ENCODE results near the gene HNRNPM. TPM values are rescaled to one million over a fixed set of nuclear protein-coding genes. Genes with fewer than 3 reads are reported as not detected.
A peak's percentile ranks its signal among the peaks of the same experiment; 100 is the strongest.

The HNRNPM gene
- 100 to 1,000 TPM; 144 to 217 (median 194) TPM for total RNA-seq (2021; fragmentation: NEBNext Ultra II Directional; extraction: Animal tissue kit (Norgen Biotek cat#: 25700))
- long read RNA-seq, transcript HNRNPM-216 (1 exons, 1,809 nt) = major isoform, 5 of 157 reads
- long read RNA-seq, partial matches to known transcripts = 56 of 157 reads
- long read RNA-seq, other reads (novel, unspliced or antisense) = 92 of 157 reads

- peaks cover 21% of the 10 kb centered on the region for H3K36me3 Mint-ChIP-seq (ENCODE audit: low read depth)
- peaks cover 41% of the 10 kb centered on the region for H3K4me1 Mint-ChIP-seq (ENCODE audit: low read depth)
- TF ChIP-seq, protein P1, sequence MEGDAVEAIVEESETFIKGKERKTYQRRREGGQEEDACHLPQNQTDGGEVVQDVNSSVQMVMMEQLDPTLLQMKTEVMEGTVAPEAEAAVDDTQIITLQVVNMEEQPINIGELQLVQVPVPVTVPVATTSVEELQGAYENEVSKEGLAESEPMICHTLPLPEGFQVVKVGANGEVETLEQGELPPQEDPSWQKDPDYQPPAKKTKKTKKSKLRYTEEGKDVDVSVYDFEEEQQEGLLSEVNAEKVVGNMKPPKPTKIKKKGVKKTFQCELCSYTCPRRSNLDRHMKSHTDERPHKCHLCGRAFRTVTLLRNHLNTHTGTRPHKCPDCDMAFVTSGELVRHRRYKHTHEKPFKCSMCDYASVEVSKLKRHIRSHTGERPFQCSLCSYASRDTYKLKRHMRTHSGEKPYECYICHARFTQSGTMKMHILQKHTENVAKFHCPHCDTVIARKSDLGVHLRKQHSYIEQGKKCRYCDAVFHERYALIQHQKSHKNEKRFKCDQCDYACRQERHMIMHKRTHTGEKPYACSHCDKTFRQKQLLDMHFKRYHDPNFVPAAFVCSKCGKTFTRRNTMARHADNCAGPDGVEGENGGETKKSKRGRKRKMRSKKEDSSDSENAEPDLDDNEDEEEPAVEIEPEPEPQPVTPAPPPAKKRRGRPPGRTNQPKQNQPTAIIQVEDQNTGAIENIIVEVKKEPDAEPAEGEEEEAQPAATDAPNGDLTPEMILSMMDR (IDR thresholded peaks at IDR 0.05) = no peak
- peak within 1 kb of the TSS; percentile 91 for H3K27ac Mint-ChIP-seq
- H3K4me3 Mint-ChIP-seq = peak within 1 kb of the TSS; percentile 96
- DNase-seq = peak; percentile 98
- H3K9me3 Mint-ChIP-seq = no peaks in the 10 kb centered on the region
- H3K27me3 Mint-ChIP-seq (ENCODE audit: insufficient read depth) = no peaks in the 10 kb centered on the region; the same call in 1 of the 2 replicates
Measured at GRCh38 chr19:8444677-8445487, at the start of gene HNRNPM. TSS of gene HNRNPM (plus strand) at chr19:8444975. CDS start at chr19:8444999, 24 bp downstream.

DNA sequence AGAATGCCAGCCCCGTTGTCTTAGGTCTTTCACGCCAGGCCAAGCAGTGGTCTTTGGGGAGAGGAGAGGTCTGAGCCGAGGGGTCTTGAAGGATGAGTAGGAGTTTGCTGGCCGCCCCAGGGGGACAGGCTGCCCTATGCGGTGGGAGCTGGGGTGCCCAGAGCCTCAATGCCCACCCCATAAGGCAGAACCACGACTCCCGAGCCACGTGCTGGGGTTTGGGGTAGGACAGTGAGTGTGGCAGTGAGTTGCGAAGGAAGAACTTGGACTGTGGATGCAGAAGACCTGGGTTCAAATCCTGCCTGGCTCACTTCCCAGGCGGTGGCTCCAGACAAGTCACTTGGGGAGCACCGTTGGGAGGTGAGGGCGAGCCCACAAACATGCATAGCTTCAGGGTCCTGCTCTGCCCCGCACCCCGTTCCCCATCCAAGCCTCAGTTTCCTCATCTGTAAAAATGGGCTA, 49.1 kb upstream of the HNRNPM start:
- no peak overlapping the region for H3K27ac Mint-ChIP-seq
- TF ChIP-seq, protein P1 (IDR thresholded peaks at IDR 0.05) = no peak
- H3K4me1 Mint-ChIP-seq (ENCODE audit: low read depth) = peaks cover 38% of the 10 kb centered on the region
- H3K36me3 Mint-ChIP-seq (ENCODE audit: low read depth) = no peaks in the 10 kb centered on the region; the same call in 1 of the 2 replicates
- peaks cover 4% of the 10 kb centered on the region; the same call in 1 of the 2 replicates for H3K27me3 Mint-ChIP-seq (ENCODE audit: insufficient read depth)
- no peaks in the 10 kb centered on the region for H3K9me3 Mint-ChIP-seq
- H3K4me3 Mint-ChIP-seq = no peak overlapping the region
- DNase-seq = no peak

DNA sequence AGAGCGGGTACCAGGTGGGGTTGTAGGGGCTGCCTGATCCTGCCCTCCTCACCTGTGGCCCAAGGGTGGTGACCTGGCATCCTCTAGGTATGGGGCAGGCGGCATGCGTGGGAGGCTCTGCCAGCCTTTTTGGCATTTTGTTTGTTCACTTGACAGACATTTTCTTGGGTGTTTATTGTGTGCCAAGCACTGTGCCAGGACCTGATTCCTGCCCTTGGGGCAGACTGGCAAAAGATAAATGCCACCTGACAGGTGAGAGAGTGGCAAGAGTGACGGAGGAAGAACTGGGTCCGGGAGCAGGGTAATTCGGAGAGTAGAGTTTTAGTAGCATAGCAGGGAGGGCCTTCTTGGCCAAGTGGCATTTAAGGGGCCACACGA, 48.6 kb upstream of the HNRNPM start:
- Mint-ChIP-seq H3K27ac (no peak overlapping the region), H3K9me3 (no peaks in the 10 kb centered on the region), H3K4me1 (ENCODE audit: low read depth) (peaks cover 38% of the 10 kb centered on the region), H3K27me3 (ENCODE audit: insufficient read depth) (peaks cover 4% of the 10 kb centered on the region; the same call in 1 of the 2 replicates), H3K36me3 (ENCODE audit: low read depth) (no peaks in the 10 kb centered on the region; the same call in 1 of the 2 replicates), H3K4me3 (no peak overlapping the region)
- no peak for DNase-seq
- TF ChIP-seq, protein P1 (IDR thresholded peaks at IDR 0.05) = no peak

DNA sequence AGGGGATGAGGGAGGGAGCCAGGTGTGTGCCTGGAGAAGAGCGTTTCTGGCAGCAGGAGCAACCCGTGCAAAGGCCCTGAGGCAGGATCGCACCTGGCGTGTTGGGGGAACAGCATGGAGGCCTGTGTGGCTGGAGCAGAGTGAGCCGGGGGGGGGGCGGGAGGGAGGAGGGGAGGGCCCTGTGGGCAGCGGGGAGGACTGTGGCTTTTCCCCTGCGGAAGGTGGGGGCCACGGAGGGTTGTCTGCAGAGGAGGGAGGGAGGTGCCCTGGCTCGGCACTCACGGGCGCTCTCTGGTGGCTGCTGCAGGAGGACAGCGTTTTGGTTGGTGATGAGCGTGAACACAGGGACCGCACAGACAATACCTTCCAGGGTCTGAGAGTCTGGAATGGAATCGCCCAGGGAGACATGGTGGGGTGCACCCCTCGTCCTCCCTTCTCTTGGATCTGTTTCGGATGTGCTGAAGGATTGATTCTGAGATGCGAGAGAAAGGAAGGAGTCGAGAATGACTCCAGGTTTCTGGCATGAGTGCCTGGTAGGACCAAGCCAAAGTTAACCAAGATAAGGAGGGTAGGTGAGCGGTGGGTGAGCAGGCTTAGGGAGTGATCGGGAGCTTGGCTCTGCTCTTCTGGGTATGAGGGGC, 48.1 kb upstream of the HNRNPM start:
- H3K36me3 Mint-ChIP-seq (ENCODE audit: low read depth) = no peaks in the 10 kb centered on the region; the same call in 1 of the 2 replicates
- H3K9me3 Mint-ChIP-seq = no peaks in the 10 kb centered on the region
- H3K27ac Mint-ChIP-seq = no peak overlapping the region
- H3K4me3 Mint-ChIP-seq = no peak overlapping the region; the same call in 1 of the 2 replicates
- peak; percentile 30 for DNase-seq
- peaks cover 4% of the 10 kb centered on the region; the same call in 1 of the 2 replicates for H3K27me3 Mint-ChIP-seq (ENCODE audit: insufficient read depth)
- TF ChIP-seq, protein P1 (IDR thresholded peaks at IDR 0.05) = peak; percentile 76
- peaks cover 38% of the 10 kb centered on the region for H3K4me1 Mint-ChIP-seq (ENCODE audit: low read depth)

GRCh38 chr19:8397271-8397670, 47.5 kb upstream of the HNRNPM start:
- Mint-ChIP-seq H3K27me3 (ENCODE audit: insufficient read depth) (peaks cover 4% of the 10 kb centered on the region), H3K36me3 (ENCODE audit: low read depth) (no peaks in the 10 kb centered on the region; the same call in 1 of the 2 replicates), H3K9me3 (no peaks in the 10 kb centered on the region), H3K4me1 (ENCODE audit: low read depth) (peaks cover 38% of the 10 kb centered on the region), H3K27ac (peak overlapping the region; percentile 19; the same call in 1 of the 2 replicates), H3K4me3 (no peak overlapping the region; the same call in 1 of the 2 replicates)
- no peak for DNase-seq
- TF ChIP-seq, protein P1 (IDR thresholded peaks at IDR 0.05) = no peak
